Measurements from ENCODE around the gene COL6A2. TPM values are rescaled to one million over a fixed set of nuclear protein-coding genes. Genes with fewer than 3 reads are reported as not detected.
"Not testable (repeated sequence)": the region's sequence is repeated elsewhere in the genome, so short reads cannot be mapped to it uniquely, and the experiment has no call there.

COL6A2 gene
- total RNA-seq, 1 donor from 2014 or later, result 34.9 TPM

- peak; percentile 27 for ATAC-seq
Measured at GRCh38 chr21:46136739-46137349, 38.9 kb downstream of the COL6A2 start.

GRCh38 chr21:46137908-46138307 is 40.0 kb downstream of the COL6A2 start:
- ATAC-seq, result no peak
- no peak for DNase-seq (ENCODE audit: low spot score)

More at GRCh38 chr21:46136739-46137349, 38.9 kb downstream of the COL6A2 start:
- DNase-seq (ENCODE audit: low spot score), result no peak

DNA sequence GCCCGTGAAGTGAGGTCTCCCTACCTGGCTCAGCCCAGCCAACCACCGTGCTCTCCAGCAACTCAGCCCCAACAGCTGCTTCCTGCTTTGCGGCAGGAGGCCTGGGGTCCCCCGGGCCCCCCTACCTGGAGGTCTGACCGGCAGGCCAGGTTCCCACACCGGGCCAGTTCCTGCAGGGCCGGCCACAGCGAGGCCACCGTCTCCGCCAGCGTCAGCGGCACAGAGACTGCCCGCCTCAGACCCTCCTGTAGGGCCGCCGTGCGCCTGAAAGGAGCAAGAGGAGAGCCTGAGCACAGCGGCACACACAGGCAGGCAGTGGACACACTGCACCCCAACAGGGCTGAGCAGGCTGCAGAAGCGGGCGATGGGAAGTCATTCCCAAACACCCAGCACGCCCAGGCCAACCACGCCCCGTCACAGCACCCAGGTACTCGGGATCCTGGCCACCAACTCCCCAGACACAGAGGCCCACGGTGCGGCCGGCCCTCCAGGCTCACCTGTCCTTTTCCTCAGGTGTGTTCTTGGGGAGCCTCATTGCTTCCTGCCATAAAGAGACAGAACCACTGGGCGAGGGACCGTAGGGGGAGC is 40.6 kb downstream of the COL6A2 start:
- ATAC-seq (peak; percentile 4), DNase-seq (ENCODE audit: low spot score) (no peak)

GRCh38 chr21:46139686-46140085 is 41.8 kb downstream of the COL6A2 start:
- ATAC-seq, result no peak
- no peak for DNase-seq (ENCODE audit: low spot score)

DNA sequence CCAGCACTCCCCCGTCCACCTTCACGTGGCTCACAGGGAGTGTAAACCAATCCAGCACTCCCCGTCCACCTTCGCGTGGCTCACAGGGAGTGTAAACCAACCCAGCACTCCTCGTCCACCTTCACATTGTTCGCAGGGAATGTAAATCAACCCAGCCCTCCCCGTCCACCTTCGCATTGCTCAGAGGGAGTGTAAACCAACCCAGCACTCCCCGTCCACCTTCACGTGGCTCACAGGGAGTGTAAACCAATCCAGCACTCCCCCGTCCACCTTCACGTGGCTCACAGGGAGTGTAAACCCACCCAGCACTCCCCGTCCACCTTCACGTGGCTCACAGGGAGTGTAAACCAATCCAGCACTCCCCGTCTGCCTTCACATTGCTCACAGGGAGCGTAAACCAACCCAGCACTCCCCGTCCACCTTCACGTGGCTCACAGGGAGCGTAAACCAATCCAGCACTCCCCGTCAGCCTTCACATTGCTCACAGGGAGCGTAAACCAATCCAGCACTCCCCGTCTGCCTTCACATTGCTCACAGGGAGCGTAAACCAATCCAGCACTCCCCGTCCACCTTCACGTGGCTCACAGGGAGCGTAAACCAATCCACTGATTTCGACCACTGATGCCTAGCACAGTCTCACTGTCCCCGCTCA is 42.6 kb downstream of the COL6A2 start:
- not testable (repeated sequence) for ATAC-seq; DNase-seq (ENCODE audit: low spot score)

DNA sequence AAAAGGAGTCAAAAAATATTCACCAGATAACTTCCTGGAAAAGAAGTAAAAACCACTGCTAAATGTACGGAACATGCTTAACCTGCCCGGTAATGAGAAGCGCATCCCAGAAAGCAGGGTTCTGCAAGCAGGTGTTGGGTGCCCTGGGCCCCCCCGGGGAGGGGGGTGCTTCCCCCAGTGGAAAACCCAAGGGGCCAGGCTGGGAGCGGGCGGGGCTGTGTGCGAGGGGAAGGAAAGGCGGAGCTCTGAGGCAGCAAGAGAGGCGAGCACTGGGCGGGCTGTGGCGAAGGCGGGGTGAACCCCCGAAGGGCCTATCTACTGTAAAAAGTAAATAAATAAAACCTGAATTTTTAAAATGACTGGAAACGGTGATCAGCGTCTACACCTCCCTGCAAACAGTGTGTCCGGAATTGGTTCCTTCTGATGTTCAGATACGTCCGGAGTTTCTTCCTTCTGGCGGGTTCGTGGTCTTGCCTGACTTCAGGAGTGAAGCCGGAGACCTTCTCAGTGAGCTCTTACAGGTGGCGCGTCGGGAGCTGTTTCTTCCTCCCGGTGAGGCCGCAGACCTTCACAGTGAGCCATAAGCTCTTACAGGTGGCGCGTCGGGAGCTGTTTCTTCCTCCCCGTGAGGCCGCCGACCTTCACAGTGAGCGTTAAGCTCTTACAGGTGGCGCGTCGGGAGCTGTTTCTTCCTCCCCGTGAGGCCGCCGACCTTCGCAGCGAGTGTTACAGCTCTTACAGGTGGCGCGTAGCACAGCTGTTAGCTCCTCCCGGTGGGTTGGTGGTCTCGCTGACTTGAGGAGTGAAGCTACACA is 44.1 kb downstream of the COL6A2 start:
- peak; percentile 48 for DNase-seq (ENCODE audit: low spot score)
- ATAC-seq, result no peak

DNA sequence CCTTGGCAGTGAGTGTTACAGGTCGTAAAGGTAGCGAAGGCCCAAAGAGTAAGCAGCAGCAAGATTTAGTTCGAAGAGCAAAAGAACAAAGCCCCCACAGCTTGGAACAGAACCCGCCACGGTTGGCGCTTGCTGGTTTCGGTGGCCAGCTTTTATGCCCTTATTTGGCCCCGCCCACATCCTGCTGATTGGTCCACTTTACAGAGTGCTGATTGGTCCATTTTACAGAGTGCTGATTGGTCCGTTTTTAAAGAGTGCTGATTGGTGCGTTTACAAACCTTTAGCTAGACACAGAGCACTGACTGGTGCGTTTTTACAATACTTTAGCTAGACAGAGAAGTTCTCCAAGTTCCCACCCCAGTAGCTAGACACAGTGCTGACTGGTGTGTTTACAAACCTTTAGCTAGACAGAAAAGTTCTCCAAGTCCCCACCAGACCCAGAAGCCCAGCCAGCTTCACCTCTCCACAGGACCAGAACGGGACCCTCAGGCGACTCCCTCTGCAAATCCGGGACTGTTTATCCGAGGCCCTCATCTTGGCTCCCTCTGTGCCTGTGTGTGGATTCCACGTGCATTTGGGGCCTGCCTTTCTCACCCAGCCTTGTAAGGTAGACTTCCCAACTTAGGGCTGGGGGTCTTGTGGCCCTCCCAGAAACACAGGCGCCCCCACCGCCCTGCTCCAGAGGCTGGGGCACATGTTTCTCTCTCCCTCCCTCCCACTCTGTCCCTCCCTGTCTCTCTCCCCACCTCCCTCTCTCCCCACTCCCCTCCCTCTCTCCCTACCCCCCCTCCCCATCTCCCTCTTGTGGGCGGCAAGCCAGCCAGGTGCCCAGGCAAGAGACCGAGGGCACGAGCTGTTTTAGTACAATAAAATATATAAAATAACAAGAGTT is 44.9 kb downstream of the COL6A2 start:
- DNase-seq (ENCODE audit: low spot score) (peak; percentile 47), ATAC-seq (no peak)

DNA sequence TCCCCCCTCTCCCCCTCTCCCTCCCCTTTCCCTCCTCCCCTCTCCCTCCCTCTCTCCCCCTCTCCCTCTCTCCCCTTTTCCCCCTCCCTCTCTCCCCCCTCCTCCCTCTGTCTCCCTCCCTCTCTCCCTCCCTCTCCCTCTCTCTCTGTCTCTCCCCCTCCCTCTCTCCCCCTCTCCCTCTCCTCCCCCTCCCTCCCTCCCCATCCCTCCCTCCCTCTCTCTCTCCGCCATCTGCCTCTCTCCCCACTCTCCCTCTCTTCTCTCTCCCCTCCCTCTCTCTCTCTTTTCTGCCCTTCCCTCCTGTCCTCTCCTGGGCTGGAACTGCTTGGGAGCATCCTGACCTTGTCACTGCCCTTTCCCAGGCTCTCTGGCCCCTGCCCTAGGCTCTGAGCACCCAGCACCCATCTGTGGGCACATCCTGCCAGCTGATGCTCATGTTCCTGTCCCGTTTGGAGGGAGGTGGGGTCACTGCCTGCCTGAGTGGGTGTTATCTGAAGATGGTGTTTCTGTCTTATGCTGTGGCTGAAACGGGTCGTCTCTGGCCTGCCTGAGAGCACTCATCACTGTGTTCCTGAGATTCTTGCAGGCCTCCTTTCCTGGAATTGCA is 46.7 kb downstream of the COL6A2 start:
- DNase-seq (ENCODE audit: low spot score) (peak; percentile 48), ATAC-seq (peak; percentile 8)

DNA sequence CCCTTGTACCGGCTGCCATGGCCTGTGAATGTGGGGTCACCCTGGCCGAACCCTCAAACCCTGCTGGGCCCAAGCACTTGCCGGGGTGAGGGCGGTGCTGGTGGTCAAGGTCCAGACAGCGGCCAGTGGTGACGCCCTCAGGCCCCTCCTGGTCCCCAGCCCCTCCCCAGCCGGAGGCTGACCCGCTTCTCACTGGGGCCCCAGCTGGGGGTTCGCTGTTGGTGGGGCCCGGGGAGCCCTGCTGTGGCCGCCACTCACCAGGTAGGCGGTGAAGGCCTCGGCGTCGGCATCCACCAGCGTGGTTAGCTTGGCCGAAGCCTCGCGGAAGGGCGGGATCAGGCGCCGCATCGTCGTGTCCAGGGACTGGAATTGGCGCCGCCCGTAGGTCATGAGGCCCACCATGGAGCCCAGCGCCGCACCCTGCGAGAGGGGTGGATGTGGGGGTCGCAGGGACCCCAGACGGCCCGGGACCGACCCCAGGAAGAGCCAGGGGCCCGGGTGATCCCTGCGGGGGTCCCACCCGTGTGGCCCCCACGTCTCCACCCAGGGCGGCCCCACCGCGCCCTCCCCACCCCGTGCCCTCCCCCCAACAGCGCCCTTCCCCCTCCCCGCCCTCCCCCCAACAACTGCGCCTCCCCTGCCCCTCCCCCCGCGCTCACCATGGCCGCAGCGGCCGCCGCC is 47.4 kb downstream of the COL6A2 start:
- peak; percentile 52 for DNase-seq (ENCODE audit: low spot score)
- peak; percentile 10 for ATAC-seq

DNA sequence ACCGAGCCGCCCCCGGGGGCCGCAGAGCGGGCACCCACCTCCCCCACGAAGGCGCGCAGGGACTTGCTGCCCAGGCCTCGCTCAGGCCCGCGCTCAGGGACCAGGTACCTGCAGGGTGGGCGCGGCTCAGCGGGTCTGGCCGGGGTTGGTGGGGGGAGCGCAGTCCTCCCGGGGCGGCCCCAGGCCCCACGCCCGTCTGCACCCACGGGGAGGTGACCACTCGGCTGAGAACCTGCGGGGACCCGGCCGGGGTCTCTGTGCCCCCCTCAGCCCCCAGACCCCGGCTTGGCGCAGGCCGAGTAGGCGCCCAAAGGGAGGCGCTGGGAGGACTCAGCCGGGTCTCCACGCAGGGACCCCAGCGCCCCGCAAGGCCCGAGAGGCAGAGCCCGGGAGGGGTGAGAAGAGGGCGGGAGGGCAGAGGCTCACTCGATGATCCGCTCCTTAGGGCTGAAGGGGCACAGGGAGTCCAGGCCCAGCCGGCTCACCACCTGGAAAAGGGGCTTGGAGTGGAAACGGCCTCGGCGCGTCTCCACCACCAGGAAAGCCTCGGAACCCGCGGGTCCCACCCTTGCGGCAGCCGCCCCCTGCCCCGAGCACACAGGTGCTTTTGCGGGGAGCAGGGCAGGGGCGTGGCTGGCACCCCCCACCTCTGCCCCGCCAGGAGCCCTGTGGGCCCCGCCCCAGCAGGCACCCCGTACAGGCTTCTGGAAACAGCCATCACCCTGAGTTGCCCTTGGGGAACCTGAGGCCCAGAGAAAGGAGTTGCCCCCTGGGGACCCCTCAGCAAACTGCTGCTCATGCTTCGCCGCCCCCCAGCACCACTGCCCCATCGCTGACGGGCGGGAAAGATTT is 48.2 kb downstream of the COL6A2 start:
- DNase-seq (ENCODE audit: low spot score) (peak; percentile 48), ATAC-seq (peak; percentile 0)

DNA sequence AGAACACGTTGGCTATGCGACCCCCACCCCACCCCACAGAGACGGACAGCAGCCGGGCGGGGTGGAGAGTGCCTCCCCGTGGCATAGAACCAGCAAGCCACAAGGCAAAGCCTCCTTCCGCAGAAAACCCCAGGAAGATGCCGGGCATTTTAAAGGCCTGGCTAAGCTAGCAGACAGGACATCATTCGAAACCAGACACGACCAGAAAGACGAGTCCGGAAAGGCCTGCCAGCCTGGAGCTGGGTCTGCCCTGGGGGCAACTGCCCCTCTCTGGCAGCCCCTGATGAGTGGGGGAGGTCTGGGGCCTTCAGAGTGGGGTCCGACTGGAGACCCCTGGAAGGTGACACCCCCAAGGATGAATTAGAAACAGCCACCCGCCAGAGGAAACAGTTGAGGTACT is 48.9 kb downstream of the COL6A2 start:
- DNase-seq (ENCODE audit: low spot score), result peak; percentile 40

DNA sequence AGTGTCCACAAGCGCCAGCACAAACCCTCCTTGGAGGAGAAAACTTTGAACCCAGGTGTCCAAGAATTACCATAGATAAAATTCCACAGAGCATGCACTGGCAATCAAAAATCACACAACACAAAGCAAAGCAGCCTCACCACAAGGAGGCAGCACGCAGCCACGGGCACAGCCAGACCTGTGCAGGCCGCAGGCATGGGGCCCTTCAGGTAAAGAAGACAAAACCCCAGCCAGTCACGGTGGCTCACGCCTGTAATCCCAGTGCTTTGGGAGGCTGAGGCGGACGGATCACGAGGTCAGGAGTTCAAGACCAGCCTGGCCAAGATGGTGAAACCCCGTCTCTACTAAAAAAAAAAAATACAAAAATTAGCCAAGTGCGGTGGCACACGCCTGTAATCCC is 49.5 kb downstream of the COL6A2 start:
- peak; percentile 47 for DNase-seq (ENCODE audit: low spot score)
- not testable (repeated sequence) for ATAC-seq

More for the DNA sequence above, 48.9 kb downstream of the COL6A2 start:
- no peak for ATAC-seq

DNA sequence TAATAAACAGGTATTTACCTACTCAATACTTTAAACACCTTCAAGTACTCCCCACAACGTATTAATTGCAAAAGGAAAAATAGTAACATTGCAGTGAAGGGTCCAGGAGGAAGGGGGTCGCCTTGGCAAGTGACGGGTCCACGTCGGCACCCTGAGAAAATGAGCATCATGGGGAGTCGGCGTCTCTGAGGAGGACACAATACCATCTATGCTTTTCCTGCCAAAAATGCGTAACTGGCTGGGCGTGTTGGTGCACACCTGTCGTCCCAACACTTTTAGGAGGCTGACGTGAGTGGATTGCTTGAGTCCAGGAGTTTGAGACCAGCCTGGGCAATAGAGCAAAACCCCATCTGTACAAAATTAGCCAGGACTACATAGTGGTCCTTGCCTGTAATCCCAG is 50.2 kb downstream of the COL6A2 start:
- DNase-seq (ENCODE audit: low spot score), result peak; percentile 35
- ATAC-seq, result no peak

- DNase-seq (ENCODE audit: low spot score) (peak; percentile 42), ATAC-seq (no peak)
Measured at GRCh38 chr21:46149205-46149901, 51.4 kb downstream of the COL6A2 start.

GRCh38 chr21:46150073-46150472 is 52.2 kb downstream of the COL6A2 start:
- ATAC-seq, result peak; percentile 0
- DNase-seq (ENCODE audit: low spot score), result peak; percentile 46

DNA sequence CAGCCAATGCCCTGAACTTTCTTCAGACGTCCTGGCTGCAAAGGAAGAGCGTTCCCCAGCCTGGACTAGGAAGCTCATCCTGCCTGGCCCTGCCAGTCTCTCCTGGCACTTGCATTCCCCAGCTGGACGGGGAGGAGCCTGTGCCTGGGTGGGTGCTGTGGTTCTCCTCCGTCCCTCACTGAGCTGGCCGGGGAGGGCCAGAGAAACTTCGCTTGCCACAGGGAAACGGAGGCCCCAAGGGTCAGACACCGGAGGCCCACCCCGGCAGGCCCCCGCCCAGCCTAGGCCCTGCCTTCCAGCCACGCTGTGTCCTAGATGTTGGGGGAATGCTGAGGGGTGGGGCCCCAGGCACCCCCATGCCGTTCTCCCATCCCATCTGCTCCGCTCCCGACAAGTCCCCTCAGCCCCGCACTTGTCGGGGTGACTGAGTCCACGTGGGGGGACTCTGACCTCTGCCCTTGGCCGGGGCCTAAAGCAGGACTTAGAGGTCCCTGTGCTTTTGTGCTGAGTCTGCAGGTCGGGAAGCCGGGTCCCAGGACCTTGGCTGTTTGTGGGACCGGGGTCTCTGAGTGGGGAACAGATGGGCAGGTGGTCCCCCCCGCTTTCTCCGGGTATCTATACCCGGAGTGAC is 52.7 kb downstream of the COL6A2 start:
- ATAC-seq, result peak; percentile 0
- peak; percentile 50 for DNase-seq (ENCODE audit: low spot score)

- DNase-seq (ENCODE audit: low spot score) (peak; percentile 54), ATAC-seq (no peak)
Measured at GRCh38 chr21:46151261-46151988, 53.5 kb downstream of the COL6A2 start.
